ENCODE data around the gene MYO18B. TPM values are rescaled to one million over a fixed set of nuclear protein-coding genes. Genes with fewer than 3 reads are reported as not detected.

MYO18B gene
- polyA plus RNA-seq, 1 donor (not counting 4 experiments of a cell fraction or from before 2014, with no cell fraction given) = not detected

GRCh38 chr22:25748140-25748539, 6.2 kb downstream of the MYO18B start:
- Histone ChIP-seq H2AFZ (ENCODE audit: control insufficient read depth, low read length) (no peak overlapping the region), H3K4me2 (ENCODE audit: control insufficient read depth, extremely low read depth, insufficient read depth, low read depth, low read length) (no peak overlapping the region), H3K27ac (ENCODE audit: control insufficient read depth, insufficient read depth, low read length) (no peak overlapping the region), H3K9ac (ENCODE audit: control insufficient read depth, extremely low read depth, insufficient read depth, low read length) (no peak overlapping the region), H3K9me1 (ENCODE audit: control insufficient read depth, extremely low read depth, insufficient read depth, low read length) (no peaks in the 10 kb centered on the region), H3K27me3 (ENCODE audit: control insufficient read depth, extremely low read depth, insufficient read depth, low read length) (no peaks in the 10 kb centered on the region), H3K9me3 (ENCODE audit: control insufficient read depth, low read depth, low read length) (no peaks in the 10 kb centered on the region), H3K79me2 (ENCODE audit: control insufficient read depth, insufficient read depth, low read length) (no peaks in the 10 kb centered on the region), H4K20me1 (ENCODE audit: control insufficient read depth, extremely low read depth, insufficient read depth, low read length) (no peaks in the 10 kb centered on the region), H3K4me3 (ENCODE audit: control insufficient read depth in 2 of 3, extremely low read depth in 1 of 3, insufficient read depth in 2 of 3, low read depth in 1 of 3, low read length in 3 of 3) (no peak overlapping the region), H3K4me1 (ENCODE audit: control insufficient read depth, extremely low read depth, insufficient read depth, low read length) (no peaks in the 10 kb centered on the region), H3K36me3 (ENCODE audit: control insufficient read depth in 2 of 2, extremely low read depth in 1 of 2, insufficient read depth in 2 of 2, low read length in 2 of 2) (no peaks in the 10 kb centered on the region)
- TF ChIP-seq CTCF (optimal IDR thresholded peaks at IDR 0.05 in 1 of 3, IDR thresholded peaks at IDR 0.05 in 1 of 3, conservative IDR thresholded peaks at IDR 0.05 in 1 of 3; ENCODE audit: extremely low read depth in 1 of 3, insufficient read depth in 2 of 3, low read length in 3 of 3) (no peak), EZH2 (IDR thresholded peaks at IDR 0.05; ENCODE audit: low read length) (no peak)
- dilution Hi-C loops (cut with MboI; ENCODE audit: extremely low pct_ligation_motif_present, low sequenced_read_pairs) = no loop called here
- FAIRE-seq (no peak), DNase-seq (ENCODE audit: low read depth, low spot score) (no peak)

- H3K27ac ChIP-seq (ENCODE audit: control insufficient read depth, insufficient read depth, low read length) = no peak overlapping the region
- TF ChIP-seq EZH2 (IDR thresholded peaks at IDR 0.05; ENCODE audit: low read length) (no peak), CTCF (optimal IDR thresholded peaks at IDR 0.05 in 1 of 3, IDR thresholded peaks at IDR 0.05 in 1 of 3, conservative IDR thresholded peaks at IDR 0.05 in 1 of 3; ENCODE audit: extremely low read depth in 1 of 3, insufficient read depth in 2 of 3, low read length in 3 of 3) (no peak)
Observed at GRCh38 chr22:25748704-25749103, 6.7 kb downstream of the MYO18B start.

More at GRCh38 chr22:25748704-25749103, 6.7 kb downstream of the MYO18B start:
- no peaks in the 10 kb centered on the region for H4K20me1 ChIP-seq (ENCODE audit: control insufficient read depth, extremely low read depth, insufficient read depth, low read length)
- H3K9me3 ChIP-seq (ENCODE audit: control insufficient read depth, low read depth, low read length) = no peaks in the 10 kb centered on the region
- H3K36me3 ChIP-seq (ENCODE audit: control insufficient read depth in 2 of 2, extremely low read depth in 1 of 2, insufficient read depth in 2 of 2, low read length in 2 of 2) = no peaks in the 10 kb centered on the region
- H3K4me3 ChIP-seq (ENCODE audit: control insufficient read depth in 2 of 3, extremely low read depth in 1 of 3, insufficient read depth in 2 of 3, low read depth in 1 of 3, low read length in 3 of 3) = no peak overlapping the region
- H3K9me1 ChIP-seq (ENCODE audit: control insufficient read depth, extremely low read depth, insufficient read depth, low read length) = no peaks in the 10 kb centered on the region
- no peaks in the 10 kb centered on the region for H3K27me3 ChIP-seq (ENCODE audit: control insufficient read depth, extremely low read depth, insufficient read depth, low read length)
- FAIRE-seq (no peak), DNase-seq (ENCODE audit: low read depth, low spot score) (no peak)
- no peak overlapping the region for H3K9ac ChIP-seq (ENCODE audit: control insufficient read depth, extremely low read depth, insufficient read depth, low read length)
- no peaks in the 10 kb centered on the region for H3K79me2 ChIP-seq (ENCODE audit: control insufficient read depth, insufficient read depth, low read length)
- H2AFZ ChIP-seq (ENCODE audit: control insufficient read depth, low read length) = no peak overlapping the region
- dilution Hi-C loops (cut with MboI; ENCODE audit: extremely low pct_ligation_motif_present, low sequenced_read_pairs) = no loop called here
- no peaks in the 10 kb centered on the region for H3K4me1 ChIP-seq (ENCODE audit: control insufficient read depth, extremely low read depth, insufficient read depth, low read length)
- H3K4me2 ChIP-seq (ENCODE audit: control insufficient read depth, extremely low read depth, insufficient read depth, low read depth, low read length) = no peak overlapping the region

All from keratinocyte (primary cell).